Measurements from ENCODE around the gene CRTAP.

DNA sequence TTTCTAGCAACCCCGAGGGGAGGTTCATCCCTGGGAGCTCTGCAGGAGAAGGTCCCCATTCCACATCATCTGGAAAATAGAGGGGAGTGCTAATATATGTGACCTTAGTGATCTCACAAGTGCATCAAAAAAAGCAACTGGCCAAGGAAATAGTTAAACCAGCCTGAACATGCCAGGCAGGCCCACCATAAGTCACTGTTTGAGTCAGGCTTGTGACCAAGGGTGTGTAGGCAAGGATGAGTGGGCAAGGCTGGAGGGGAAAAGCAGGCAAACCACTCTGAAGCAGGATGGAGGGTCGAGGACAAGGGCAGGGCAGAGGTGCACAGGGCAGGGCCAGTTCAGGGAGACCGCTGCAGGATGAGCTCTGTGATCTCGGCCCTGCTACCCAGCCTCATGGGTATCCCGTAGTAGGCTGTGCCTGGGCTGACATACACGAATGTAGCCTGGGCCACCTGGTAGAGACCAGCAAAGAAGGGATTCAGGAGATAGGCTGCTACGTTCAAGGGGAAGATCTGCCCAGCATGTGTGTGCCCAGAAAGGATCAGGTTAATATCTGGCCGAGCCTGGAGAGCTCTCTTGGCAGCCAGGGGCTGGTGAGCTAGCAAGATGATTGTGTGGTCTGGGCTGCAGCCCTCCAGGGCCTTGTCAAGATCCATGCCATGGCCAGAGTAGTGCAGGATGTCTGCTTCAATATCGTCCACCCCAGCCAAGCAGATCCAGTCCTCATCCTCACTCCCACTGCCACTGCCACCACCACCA is 21.1 kb upstream of the CRTAP start:
- TF ChIP-seq, protein P1, sequence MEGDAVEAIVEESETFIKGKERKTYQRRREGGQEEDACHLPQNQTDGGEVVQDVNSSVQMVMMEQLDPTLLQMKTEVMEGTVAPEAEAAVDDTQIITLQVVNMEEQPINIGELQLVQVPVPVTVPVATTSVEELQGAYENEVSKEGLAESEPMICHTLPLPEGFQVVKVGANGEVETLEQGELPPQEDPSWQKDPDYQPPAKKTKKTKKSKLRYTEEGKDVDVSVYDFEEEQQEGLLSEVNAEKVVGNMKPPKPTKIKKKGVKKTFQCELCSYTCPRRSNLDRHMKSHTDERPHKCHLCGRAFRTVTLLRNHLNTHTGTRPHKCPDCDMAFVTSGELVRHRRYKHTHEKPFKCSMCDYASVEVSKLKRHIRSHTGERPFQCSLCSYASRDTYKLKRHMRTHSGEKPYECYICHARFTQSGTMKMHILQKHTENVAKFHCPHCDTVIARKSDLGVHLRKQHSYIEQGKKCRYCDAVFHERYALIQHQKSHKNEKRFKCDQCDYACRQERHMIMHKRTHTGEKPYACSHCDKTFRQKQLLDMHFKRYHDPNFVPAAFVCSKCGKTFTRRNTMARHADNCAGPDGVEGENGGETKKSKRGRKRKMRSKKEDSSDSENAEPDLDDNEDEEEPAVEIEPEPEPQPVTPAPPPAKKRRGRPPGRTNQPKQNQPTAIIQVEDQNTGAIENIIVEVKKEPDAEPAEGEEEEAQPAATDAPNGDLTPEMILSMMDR (IDR thresholded peaks at IDR 0.05), result no peak
- TF ChIP-seq POLR2A (IDR thresholded peaks at IDR 0.05), result no peak
